Stomach (tissue), 9 donors: ENCODE measurements around the gene DNLZ. TPM values are rescaled to one million over a fixed set of nuclear protein-coding genes. Genes with fewer than 3 reads are reported as not detected.
A peak's percentile ranks its signal among the peaks of the same experiment; 100 is the strongest.

Experiments used
- DNase-seq, 2 donors: peaks; one replicate each; pipeline versions ENCODE4 v3.0.0 to v3.0.0-alpha.2; 2013 to 2019
- H3K27ac ChIP-seq, 5 donors: fragments of 200-600 bp in 4 of 5; sonication (generic) in 4 of 5; one replicate each; pipeline ENCODE4 v1.5.1; 2013 to 2019; ENCODE audit warnings: mild to moderate bottlenecking in 1 of 5, moderate library complexity in 1 of 5
- H3K27me3 ChIP-seq, 3 donors: fragments of 200-600 bp; sonication (generic); one replicate each; pipeline ENCODE4 v1.5.1; 2017 to 2019; ENCODE audit warnings: mixed run types in 1 of 3
- H3K36me3 ChIP-seq, 4 donors: fragments of 200-600 bp; sonication (generic); 1 replicate in 3 of 4; 2 replicates in 1 of 4; pipeline ENCODE4 v1.5.1; 2016 to 2019
- H3K4me1 ChIP-seq, 4 donors: fragments of 200-600 bp; sonication (generic); one replicate each; pipeline ENCODE4 v1.5.1; 2016 to 2019
- H3K4me3 ChIP-seq, 4 donors: fragments of 200-600 bp; sonication (generic) in 3 of 4; one replicate each; pipeline ENCODE4 v1.5.1; 2016 to 2019; ENCODE audit warnings: mild to moderate bottlenecking in 1 of 4
- H3K9me3 ChIP-seq, 4 donors: fragments of 200-600 bp; sonication (generic); one replicate each; pipeline ENCODE4 v1.5.1; 2016 to 2019
- EP300 ChIP-seq: sonication (generic); formaldehyde crosslinking; IDR thresholded peaks from one replicate; pipeline ENCODE4 v1.6.1; 2017; ENCODE audit warnings: antibody characterized with exemption
- POLR2A ChIP-seq, 4 donors: fragments of 450-650 bp; IDR thresholded peaks; one replicate each; pipeline ENCODE4 v1.6.1; 2016; ENCODE audit warnings: antibody characterized with exemption in 4 of 4, control low read depth in 2 of 4, mild to moderate bottlenecking in 1 of 4, moderate library complexity in 1 of 4
- POLR2AphosphoS5 ChIP-seq, 3 donors: sonication (generic); formaldehyde crosslinking; IDR thresholded peaks; one replicate each; pipeline ENCODE4 v1.6.1; 2016; ENCODE audit warnings: antibody characterized with exemption in 3 of 3
- WGBS, 5 donors: extraction: QIAGEN DNeasy Blood & Tissue Kit in 3 of 5; methylation state at CpG; one replicate each; pipeline versions ENCODE4 v1.1.5 to v1.1.7; 2013 to 2018; 5-methylcytosine and 5-hydroxymethylcytosine counted together
- intact Hi-C: fragments of 100-400 bp; cut with DNase I; formaldehyde crosslinking; loops from one replicate; pipeline ENCODE4 v1.15.1; 2023; ENCODE audit warnings: low total_unique reads
- polyA plus RNA-seq, 3 donors: library from polyadenylated mRNA; stranded (reverse); fragments of 200-250 nt; gene quantifications; one replicate each; pipeline ENCODE4 v1.2.3, GENCODE V29; 2013
- total RNA-seq, 5 donors: library from RNA; depleted of rRNA; stranded (reverse); fragments of >200 nt; gene quantifications; one replicate each; pipeline versions ENCODE4 v1.1.0 to v1.2.3, GENCODE V29; 2014 to 2016
- TF ChIP-seq, protein P1 (sequence below), 7 experiments: fragments of 450-650 bp in 4 of 7; fragments of 200-600 bp in 3 of 7; sonication (generic) in 3 of 7; IDR thresholded peaks; one replicate each; pipeline ENCODE4 v1.5.1; 2016 to 2019; ENCODE audit warnings: antibody characterized with exemption in 7 of 7, control low read depth in 2 of 7, mild to moderate bottlenecking in 1 of 7
- donor health status: healthy with polysubstance abuse.
- donor health status: Bipolar disorder and iron deficiency.
- donor health status: healthy.

The DNLZ gene
- total and polyA plus RNA-seq, 8 donors: 1.3 to 16.8 (median 10.1) TPM; not detected in 1

DNA sequence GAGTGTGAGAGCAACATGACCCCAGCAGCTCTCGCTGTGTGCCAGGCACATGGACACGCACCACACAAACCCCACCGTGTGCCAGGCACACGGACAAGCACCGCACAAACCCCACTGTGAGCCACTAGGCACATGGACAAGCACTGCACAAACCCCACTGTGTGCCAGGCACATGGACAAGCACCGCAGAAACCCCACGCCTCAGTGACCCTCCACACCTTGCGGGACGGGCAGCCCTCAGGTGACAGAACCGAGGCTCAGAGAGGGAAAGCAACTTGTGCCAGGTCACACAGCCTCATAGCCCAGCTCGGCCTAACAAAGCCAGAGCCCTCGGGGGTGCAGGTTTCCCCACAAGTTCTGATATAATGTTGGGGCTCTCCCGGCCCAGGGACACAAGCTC is 38.2 kb downstream of the DNLZ start:
- Histone ChIP-seq H3K27ac (peak overlapping the region in 1 of 5 donors; percentile 87), H3K4me1 (peaks cover 28 to 50% (median 40%) of the 10 kb centered on the region in 4 donors), H3K36me3 (no peaks in the 10 kb centered on the region), H3K9me3 (no peaks in the 10 kb centered on the region), H3K4me3 (no peak overlapping the region), H3K27me3 (peaks cover 0 to 16% (median 0%) of the 10 kb centered on the region in 3 donors)
- DNase-seq: no peak
- TF ChIP-seq POLR2AphosphoS5 (IDR thresholded peaks at IDR 0.05): no peak
- TF ChIP-seq EP300: no peak
- TF ChIP-seq, protein P1, sequence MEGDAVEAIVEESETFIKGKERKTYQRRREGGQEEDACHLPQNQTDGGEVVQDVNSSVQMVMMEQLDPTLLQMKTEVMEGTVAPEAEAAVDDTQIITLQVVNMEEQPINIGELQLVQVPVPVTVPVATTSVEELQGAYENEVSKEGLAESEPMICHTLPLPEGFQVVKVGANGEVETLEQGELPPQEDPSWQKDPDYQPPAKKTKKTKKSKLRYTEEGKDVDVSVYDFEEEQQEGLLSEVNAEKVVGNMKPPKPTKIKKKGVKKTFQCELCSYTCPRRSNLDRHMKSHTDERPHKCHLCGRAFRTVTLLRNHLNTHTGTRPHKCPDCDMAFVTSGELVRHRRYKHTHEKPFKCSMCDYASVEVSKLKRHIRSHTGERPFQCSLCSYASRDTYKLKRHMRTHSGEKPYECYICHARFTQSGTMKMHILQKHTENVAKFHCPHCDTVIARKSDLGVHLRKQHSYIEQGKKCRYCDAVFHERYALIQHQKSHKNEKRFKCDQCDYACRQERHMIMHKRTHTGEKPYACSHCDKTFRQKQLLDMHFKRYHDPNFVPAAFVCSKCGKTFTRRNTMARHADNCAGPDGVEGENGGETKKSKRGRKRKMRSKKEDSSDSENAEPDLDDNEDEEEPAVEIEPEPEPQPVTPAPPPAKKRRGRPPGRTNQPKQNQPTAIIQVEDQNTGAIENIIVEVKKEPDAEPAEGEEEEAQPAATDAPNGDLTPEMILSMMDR (IDR thresholded peaks at IDR 0.05): no peak
- TF ChIP-seq POLR2A (IDR thresholded peaks at IDR 0.05): no peak
- 90 to 97% (median 93%) methylated on average over 12 to 13 of the region's 13 CpGs for WGBS, 5 donors
- intact Hi-C loops: no loop called here

DNA sequence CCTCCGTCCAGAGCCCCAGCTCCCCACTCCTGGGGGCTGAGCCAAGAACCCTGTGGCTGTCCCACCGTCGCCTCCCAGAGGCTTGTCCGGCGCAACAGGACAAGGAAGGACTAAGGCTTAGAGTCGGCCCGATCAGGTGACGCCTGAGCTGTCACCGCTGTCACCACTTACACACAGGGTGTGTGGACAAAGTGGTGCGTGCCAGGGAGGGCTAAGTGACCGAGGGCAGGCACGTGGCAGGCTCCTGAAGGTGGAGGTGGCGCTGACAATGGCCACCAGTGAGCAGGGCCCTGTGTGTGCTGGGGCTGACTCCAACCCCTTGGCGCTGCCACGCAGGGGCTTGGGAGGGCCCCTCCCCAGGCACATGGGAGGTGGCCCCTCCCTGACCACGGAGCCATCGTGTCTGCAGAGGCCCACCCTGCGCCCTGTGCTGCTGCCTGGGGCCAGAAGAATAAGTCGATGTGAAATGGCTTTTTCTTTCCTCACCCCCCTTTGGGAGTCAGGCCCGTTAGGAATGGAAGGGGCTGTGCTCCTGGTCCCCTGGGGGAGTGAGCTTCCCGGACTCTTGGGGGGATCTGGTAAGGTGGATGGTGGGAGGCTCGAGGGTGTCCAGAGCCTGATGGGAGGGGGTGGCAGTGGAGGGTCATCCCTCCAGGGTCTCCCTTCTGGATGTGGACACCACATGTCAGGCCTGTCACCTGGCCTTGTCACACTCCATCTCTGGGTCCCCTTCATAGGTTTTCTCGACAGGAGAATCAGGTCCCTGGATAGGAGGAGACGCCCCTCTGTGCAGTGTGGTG is 38.8 kb downstream of the DNLZ start:
- Histone ChIP-seq H3K27ac (peak overlapping the region; percentile 33 to 87 (median 45)), H3K9me3 (no peaks in the 10 kb centered on the region), H3K36me3 (no peaks in the 10 kb centered on the region), H3K27me3 (peaks cover 0 to 16% (median 0%) of the 10 kb centered on the region in 3 donors), H3K4me1 (peaks cover 28 to 45% (median 39%) of the 10 kb centered on the region in 4 donors), H3K4me3 (no peak overlapping the region)
- intact Hi-C loops: no loop called here
- peak; percentile 86 to 90 for DNase-seq
- peak in 2 of 3 donors; percentile 74 to 78 for TF ChIP-seq POLR2AphosphoS5 (IDR thresholded peaks at IDR 0.05)
- TF ChIP-seq EP300: no peak
- 46 to 65% (median 53%) methylated on average over 18 to 24 of the region's 24 CpGs for WGBS, 5 donors

DNA sequence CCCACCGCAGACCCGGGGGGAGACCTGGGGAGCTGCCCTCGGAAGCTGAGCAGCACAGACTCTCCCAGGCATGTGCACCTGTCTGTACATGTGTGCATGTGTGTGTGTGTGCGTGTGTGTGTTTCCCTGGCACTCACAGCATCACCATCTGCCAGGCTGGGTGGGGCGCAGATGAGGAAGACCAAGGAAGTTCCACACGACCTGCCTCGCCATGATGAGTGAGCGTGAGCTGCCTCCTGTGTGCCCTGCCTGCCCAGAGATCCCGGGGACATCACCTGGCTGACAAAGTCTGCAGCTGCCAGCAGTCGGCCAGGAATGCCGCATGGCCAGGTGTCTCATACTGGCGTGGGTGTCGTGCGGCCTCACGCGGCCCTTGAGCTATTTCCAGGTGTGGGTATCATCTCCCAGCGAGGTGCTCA is 40.2 kb downstream of the DNLZ start:
- H3K27me3 ChIP-seq: peaks cover 0 to 13% (median 0%) of the 10 kb centered on the region in 3 donors
- DNase-seq: no peak
- intact Hi-C loops: no loop called here
- no peaks in the 10 kb centered on the region for H3K9me3 ChIP-seq
- no peak overlapping the region for H3K27ac ChIP-seq
- TF ChIP-seq POLR2A (IDR thresholded peaks at IDR 0.05) (no peak), EP300 (no peak), POLR2AphosphoS5 (IDR thresholded peaks at IDR 0.05) (no peak)
- TF ChIP-seq, protein P1 (IDR thresholded peaks at IDR 0.05): no peak
- no peaks in the 10 kb centered on the region for H3K36me3 ChIP-seq
- peaks cover 16 to 33% (median 26%) of the 10 kb centered on the region in 4 donors for H3K4me1 ChIP-seq
- WGBS, 5 donors: 69 to 83% (median 79%) methylated on average over 12 to 17 of the region's 17 CpGs
- H3K4me3 ChIP-seq: no peak overlapping the region

DNA sequence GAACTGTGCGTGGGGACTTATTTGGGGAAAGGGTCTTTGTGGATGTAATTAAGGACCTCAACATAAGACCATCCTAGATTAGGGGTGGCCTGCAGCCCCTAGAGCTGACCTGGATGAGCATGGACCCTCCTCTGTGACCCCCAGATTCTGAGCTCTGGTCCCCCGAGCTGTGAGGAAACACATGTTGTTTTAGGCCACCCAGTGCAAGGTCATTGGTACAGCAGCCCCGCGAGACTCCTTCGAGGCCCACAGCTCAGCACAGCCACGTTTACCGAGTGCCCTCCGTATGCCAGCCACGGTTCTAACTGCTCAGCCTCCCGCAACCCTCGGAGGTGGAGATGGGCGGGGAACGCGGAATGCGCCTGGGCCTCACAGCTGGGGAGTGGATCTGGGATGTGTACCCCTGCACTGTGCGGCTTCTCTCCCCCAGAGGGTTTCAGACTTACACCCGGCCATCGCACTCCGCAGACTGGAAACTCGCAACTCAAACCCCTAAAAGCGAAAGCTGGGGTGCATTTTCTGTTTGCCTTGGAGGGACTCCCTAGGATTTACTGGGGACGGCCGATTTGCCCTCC is 40.7 kb downstream of the DNLZ start:
- Histone ChIP-seq H3K4me1 (peaks cover 10 to 28% (median 21%) of the 10 kb centered on the region in 4 donors), H3K9me3 (no peaks in the 10 kb centered on the region), H3K36me3 (no peaks in the 10 kb centered on the region), H3K4me3 (no peak overlapping the region), H3K27me3 (peaks cover 0 to 8% (median 0%) of the 10 kb centered on the region in 3 donors), H3K27ac (no peak overlapping the region)
- intact Hi-C loops: no loop called here
- DNase-seq: no peak
- TF ChIP-seq POLR2AphosphoS5 (IDR thresholded peaks at IDR 0.05) (no peak), POLR2A (IDR thresholded peaks at IDR 0.05) (no peak), EP300 (no peak)
- TF ChIP-seq, protein P1 (IDR thresholded peaks at IDR 0.05): no peak
- WGBS, 5 donors: 59 to 86% (median 79%) methylated on average over 20 to 23 of the region's 23 CpGs
